Adrenal gland (tissue), 5 donors: ENCODE data around the gene INSYN1.

Source experiments
- POLR2A ChIP-seq, 2 donors: fragments of 450-650 bp; IDR thresholded peaks; one replicate each; pipeline ENCODE4 v1.6.1; 2017; ENCODE audit warnings: antibody characterized with exemption in 2 of 2, mild to moderate bottlenecking in 2 of 2, moderate library complexity in 1 of 2
- TF ChIP-seq, protein P1 (sequence below), 6 experiments: fragments of 450-650 bp in 4 of 6; fragments of 200-600 bp in 2 of 6; sonication (generic) in 1 of 6; IDR thresholded peaks; 1 replicate in 5 of 6; 2 replicates in 1 of 6; pipeline versions ENCODE4 v1.5.1 to v1.8.0; 2016 to 2021; ENCODE audit warnings: antibody characterized with exemption in 6 of 6, mild to moderate bottlenecking in 2 of 6, moderate library complexity in 1 of 6
- donor health status: DM: no; HTN: no; CAD: no.

DNA sequence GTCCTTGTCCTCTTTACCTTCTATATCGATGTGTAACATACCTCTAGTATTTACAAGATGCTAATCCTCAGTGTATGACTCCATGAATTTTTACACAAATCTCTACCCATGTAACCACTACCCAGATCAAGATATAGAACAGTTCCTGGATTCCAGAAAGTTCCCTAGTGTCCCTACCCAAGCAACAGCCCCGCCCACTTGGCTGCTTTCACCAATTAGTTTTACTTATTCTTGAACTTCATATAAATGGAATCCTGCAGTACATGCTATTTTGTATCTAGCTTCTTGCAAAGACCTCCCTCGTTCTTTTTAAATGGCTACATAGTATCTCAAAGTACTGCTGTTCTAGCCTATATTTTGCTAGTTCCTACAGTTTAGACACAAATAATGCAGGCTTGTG, 35.9 kb downstream of the INSYN1 start:
- TF ChIP-seq, protein P1, sequence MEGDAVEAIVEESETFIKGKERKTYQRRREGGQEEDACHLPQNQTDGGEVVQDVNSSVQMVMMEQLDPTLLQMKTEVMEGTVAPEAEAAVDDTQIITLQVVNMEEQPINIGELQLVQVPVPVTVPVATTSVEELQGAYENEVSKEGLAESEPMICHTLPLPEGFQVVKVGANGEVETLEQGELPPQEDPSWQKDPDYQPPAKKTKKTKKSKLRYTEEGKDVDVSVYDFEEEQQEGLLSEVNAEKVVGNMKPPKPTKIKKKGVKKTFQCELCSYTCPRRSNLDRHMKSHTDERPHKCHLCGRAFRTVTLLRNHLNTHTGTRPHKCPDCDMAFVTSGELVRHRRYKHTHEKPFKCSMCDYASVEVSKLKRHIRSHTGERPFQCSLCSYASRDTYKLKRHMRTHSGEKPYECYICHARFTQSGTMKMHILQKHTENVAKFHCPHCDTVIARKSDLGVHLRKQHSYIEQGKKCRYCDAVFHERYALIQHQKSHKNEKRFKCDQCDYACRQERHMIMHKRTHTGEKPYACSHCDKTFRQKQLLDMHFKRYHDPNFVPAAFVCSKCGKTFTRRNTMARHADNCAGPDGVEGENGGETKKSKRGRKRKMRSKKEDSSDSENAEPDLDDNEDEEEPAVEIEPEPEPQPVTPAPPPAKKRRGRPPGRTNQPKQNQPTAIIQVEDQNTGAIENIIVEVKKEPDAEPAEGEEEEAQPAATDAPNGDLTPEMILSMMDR (IDR thresholded peaks at IDR 0.05) = no peak
- TF ChIP-seq POLR2A (IDR thresholded peaks at IDR 0.05) = no peak
